ENCODE results near the gene LCN9.

LCN9 gene

DNA sequence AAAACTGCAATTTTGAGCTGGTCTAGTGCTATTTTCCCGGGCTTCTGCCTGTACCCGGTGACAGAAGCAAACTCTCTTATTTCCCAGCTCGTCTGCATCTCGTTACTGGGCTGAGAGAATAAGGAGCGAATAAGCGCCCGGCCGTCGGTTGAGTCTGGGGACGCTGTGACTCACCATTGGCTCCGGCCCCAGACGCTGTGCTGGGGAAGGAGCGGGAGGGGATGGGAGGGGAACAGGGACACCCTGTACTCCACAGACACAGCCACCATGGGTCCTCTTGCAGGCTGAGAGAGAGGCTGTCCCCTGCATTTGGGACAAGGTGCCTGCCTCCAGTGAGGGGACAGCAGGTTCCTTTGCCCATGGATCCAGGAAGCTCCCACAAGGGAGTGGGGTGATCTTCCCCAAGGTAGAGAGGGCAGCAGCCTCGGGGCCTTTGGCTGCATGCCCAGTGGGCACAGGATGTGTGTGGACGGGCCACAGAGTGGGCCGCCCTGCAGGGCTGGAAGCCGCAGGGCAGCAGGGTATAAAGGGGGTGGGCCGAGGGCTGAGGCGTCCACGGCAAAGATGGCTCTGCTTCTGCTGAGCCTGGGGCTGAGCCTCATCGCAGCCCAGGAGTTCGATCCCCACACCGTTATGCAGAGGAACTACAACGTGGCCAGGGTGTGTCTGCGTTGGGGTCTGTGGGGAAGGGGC is at the start of gene LCN9:
LCN9 (plus strand) TSS at position 552 of the 693 bp plus-strand sequence; CDS start at position 565, 13 bp downstream.
- TF ChIP-seq, protein P1, sequence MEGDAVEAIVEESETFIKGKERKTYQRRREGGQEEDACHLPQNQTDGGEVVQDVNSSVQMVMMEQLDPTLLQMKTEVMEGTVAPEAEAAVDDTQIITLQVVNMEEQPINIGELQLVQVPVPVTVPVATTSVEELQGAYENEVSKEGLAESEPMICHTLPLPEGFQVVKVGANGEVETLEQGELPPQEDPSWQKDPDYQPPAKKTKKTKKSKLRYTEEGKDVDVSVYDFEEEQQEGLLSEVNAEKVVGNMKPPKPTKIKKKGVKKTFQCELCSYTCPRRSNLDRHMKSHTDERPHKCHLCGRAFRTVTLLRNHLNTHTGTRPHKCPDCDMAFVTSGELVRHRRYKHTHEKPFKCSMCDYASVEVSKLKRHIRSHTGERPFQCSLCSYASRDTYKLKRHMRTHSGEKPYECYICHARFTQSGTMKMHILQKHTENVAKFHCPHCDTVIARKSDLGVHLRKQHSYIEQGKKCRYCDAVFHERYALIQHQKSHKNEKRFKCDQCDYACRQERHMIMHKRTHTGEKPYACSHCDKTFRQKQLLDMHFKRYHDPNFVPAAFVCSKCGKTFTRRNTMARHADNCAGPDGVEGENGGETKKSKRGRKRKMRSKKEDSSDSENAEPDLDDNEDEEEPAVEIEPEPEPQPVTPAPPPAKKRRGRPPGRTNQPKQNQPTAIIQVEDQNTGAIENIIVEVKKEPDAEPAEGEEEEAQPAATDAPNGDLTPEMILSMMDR (conservative IDR thresholded peaks at IDR 0.05; ENCODE audit: low read length): no peak
- no peak for DNase-seq (ENCODE audit: low read depth)
- H3K4me3 ChIP-seq (ENCODE audit: low read length): no peak within 1 kb of the TSS

DNA sequence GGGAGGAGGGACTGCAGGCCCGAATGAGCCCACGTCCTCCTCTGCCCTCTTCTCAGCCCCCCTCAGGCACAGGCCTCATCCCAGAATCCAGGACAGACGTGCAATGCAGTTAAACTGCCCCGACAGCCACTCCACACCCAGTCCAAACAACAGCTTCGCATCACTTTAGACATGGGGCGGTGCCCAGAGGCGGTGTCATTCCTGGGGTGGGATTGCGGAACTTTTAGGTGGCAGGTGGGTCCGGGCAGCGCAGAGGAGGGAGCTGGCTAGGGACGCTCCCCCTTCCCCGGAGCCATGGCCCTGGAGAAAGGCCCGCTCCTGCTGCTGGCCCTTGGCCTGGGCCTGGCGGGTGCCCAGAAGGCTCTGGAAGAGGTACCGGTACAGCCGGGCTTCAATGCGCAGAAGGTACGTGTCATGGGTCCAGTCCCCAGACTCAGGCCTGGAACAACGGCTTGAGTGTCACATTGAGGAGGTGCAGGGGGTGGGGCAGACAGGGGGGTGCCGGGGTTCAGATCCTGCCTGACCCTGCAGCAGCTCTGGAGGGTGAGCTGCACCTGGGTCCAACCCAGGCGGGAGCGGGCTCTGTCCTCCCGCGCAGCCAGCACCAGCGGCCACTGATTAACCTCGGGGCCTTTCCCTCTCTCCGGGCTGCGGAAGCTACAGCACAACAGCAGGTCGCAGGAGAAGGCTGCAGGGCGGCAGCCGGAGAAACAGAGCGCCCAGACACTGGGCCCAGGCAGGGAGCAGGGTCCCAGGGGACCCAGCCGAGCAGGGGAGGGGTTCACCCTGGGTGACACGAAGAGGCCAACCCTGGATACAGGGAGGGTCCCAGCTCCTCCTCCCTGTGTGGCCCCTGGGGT is 48.9 kb upstream of the LCN9 start:
- no peak for DNase-seq (ENCODE audit: low read depth)
- TF ChIP-seq, protein P1 (conservative IDR thresholded peaks at IDR 0.05; ENCODE audit: low read length): no peak
- H3K4me3 ChIP-seq (ENCODE audit: low read length): no peak overlapping the region

DNA sequence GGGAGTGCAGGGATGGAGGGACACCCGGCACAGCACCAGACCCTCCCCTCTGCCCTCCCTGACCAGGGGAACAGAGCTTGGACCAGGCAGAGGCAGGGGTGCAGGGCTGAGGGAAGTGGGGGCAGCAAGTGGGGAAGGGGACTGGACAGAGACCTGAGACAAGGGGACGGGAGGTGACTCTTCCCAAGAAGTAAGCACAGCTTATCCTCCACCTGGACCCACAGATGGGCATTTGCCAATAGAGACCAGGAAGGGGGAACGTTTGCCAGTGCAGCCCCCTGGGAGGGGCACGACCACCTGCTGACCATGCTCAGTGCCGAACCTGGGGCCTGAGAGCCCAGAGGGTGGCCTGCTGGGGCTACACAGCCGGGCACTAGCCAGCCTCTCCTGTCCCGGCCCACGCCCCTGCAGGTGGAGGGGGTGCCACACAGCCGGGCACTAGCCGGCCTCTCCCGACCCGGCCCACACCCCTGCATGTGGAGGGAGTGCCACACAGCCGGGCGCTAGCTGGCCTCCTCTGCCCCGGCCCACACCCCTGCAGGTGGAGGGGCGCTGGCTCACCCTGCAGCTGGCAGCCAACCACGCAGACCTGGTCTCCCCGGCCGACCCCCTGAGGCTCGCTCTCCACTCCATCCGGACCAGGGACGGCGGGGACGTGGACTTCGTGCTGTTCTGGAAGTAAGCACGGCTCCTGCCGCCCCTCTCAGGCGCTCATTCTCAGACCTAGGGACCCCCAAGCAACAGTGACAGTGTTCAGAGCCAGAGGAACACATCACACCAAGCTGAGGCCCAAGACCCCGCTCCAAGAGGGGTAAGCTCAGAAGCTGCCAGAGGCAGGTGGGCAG is 48.1 kb upstream of the LCN9 start:
- TF ChIP-seq, protein P1 (conservative IDR thresholded peaks at IDR 0.05; ENCODE audit: low read length): no peak
- no peak for DNase-seq (ENCODE audit: low read depth)

GRCh38 chr9:135615666-135616618 is 47.2 kb upstream of the LCN9 start:
- TF ChIP-seq, protein P1 (conservative IDR thresholded peaks at IDR 0.05; ENCODE audit: low read length): no peak
- no peak overlapping the region for H3K4me3 ChIP-seq (ENCODE audit: low read length)
- no peak for DNase-seq (ENCODE audit: low read depth)

More for the DNA sequence above, 48.1 kb upstream of the LCN9 start:
- H3K4me3 ChIP-seq (ENCODE audit: low read length): no peak overlapping the region

DNA sequence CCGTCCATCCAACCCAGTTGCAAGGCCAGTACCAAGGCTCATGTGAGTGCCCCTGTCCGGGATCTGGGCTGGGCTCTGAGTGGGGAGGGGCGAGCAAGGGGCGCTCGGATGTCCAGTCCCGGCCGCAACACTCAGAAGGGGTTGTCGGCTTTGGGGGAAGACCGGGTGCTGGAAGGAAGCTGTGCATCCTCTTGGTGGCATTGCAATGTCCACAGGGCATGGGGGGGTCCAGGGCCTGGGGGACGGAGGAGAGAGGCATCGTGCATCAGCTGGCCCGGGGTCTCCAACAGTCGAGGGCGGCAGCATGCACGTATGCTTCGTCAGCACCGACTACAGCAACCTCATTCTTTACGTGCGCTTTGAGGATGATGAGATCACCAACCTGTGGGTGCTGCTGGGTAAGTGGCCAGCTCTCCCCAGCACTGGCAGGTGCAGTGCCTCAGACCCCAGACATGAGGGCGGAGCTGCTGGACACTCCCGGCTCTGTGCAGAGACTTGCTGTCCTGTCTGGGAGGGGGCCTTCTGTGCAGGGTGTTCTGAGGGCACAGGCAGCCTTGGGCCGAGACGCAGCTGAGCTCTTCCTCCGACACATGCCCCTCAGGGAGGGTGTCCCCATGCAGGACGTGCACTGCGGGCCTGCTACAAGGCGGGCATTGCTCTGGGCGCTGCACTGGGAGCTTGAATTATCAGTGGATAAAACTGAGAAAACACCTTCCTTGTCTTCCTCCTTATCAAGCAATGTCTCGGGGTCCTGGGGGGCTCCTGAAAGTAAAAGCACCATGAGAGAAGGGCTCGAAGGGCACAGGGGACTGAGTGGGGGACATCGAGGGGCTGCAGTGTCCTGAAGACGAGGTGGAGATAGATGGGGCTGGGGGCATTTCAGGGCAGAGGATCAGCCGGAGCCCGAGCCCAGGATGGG is 46.2 kb upstream of the LCN9 start:
- TF ChIP-seq, protein P1 (conservative IDR thresholded peaks at IDR 0.05; ENCODE audit: low read length): no peak
- H3K4me3 ChIP-seq (ENCODE audit: low read length): no peak overlapping the region
- no peak for DNase-seq (ENCODE audit: low read depth)
